ENCODE results near the gene CNST.
"Not testable (repeated sequence)": the region's sequence is repeated elsewhere in the genome, so short reads cannot be mapped to it uniquely, and the experiment has no call there.

CNST gene

GRCh38 chr1:246659594-246660140 is 93.4 kb downstream of the CNST start:
- DNase-seq (ENCODE audit: low read depth in 1 of 2, low spot score in 1 of 2) = no peak

- DNase-seq (ENCODE audit: low read depth in 1 of 2, low spot score in 1 of 2) = no peak
These were observed 95.2 kb downstream of the CNST start for GRCh38 chr1:246661451-246661850.

- DNase-seq (ENCODE audit: low read depth in 1 of 2, low spot score in 1 of 2) = no peak
These were observed 101.5 kb downstream of the CNST start for GRCh38 chr1:246667773-246668172.

GRCh38 chr1:246669659-246670058 is 103.4 kb downstream of the CNST start:
- DNase-seq (ENCODE audit: low read depth in 1 of 2, low spot score in 1 of 2) = no peak

GRCh38 chr1:246674049-246674448 is 107.8 kb downstream of the CNST start:
- DNase-seq (ENCODE audit: low read depth in 1 of 2, low spot score in 1 of 2) = no peak

GRCh38 chr1:246677842-246678241 is 111.6 kb downstream of the CNST start:
- no peak for DNase-seq (ENCODE audit: low read depth in 1 of 2, low spot score in 1 of 2)

- DNase-seq (ENCODE audit: low read depth in 1 of 2, low spot score in 1 of 2) = no peak
These were observed 112.8 kb downstream of the CNST start for GRCh38 chr1:246678816-246679793.

GRCh38 chr1:246679794-246680177 is 113.5 kb downstream of the CNST start:
- no peak for DNase-seq (ENCODE audit: low read depth in 1 of 2, low spot score in 1 of 2)

GRCh38 chr1:246680190-246680589 is 113.9 kb downstream of the CNST start:
- no peak for DNase-seq (ENCODE audit: low read depth in 1 of 2, low spot score in 1 of 2)

- DNase-seq (ENCODE audit: low read depth in 1 of 2, low spot score in 1 of 2) = no peak
These were observed 114.5 kb downstream of the CNST start for GRCh38 chr1:246680696-246681130.

GRCh38 chr1:246681900-246682895 is 115.9 kb downstream of the CNST start:
- no peak for DNase-seq (ENCODE audit: low read depth in 1 of 2, low spot score in 1 of 2)

- DNase-seq (ENCODE audit: low read depth in 1 of 2, low spot score in 1 of 2) = no peak
These were observed 117.3 kb downstream of the CNST start for GRCh38 chr1:246683521-246683920.

- DNase-seq (ENCODE audit: low read depth in 1 of 2, low spot score in 1 of 2) = no peak
These were observed 120.7 kb downstream of the CNST start for GRCh38 chr1:246687002-246687401.

GRCh38 chr1:246689409-246690008 is 123.3 kb downstream of the CNST start:
- DNase-seq (ENCODE audit: low read depth in 1 of 2, low spot score in 1 of 2) = no peak

GRCh38 chr1:246690100-246690499 is 123.8 kb downstream of the CNST start:
- DNase-seq (ENCODE audit: low read depth in 1 of 2, low spot score in 1 of 2) = no peak

GRCh38 chr1:246691622-246692495 is 125.6 kb downstream of the CNST start:
- DNase-seq (ENCODE audit: low read depth in 1 of 2, low spot score in 1 of 2) = no peak

- DNase-seq (ENCODE audit: low read depth in 1 of 2, low spot score in 1 of 2) = not testable (repeated sequence)
These were observed 128.1 kb downstream of the CNST start for GRCh38 chr1:246694213-246694895.

GRCh38 chr1:246695136-246695535 is 128.9 kb downstream of the CNST start:
- DNase-seq (ENCODE audit: low read depth in 1 of 2, low spot score in 1 of 2) = no peak

- DNase-seq (ENCODE audit: low read depth in 1 of 2, low spot score in 1 of 2) = no peak
These were observed 129.4 kb downstream of the CNST start for GRCh38 chr1:246695666-246696065.
